Endothelial cell (in vitro differentiated cells): ENCODE measurements around the gene SNN. TPM values are rescaled to one million over a fixed set of nuclear protein-coding genes. Genes with fewer than 3 reads are reported as not detected.

Source experiments
- DNase-seq: peaks from one replicate; pipeline ENCODE4 v3.0.0; 2021; ENCODE audit warnings: low spot score
- H3K27ac Mint-ChIP-seq: one replicate; pipeline ENCODE4 v1.8.0; 2021; ENCODE audit warnings: mixed read lengths, inconsistent platforms; ENCODE audit not compliant: unreplicated experiment
- H3K27me3 Mint-ChIP-seq: one replicate; pipeline ENCODE4 v1.8.0; 2021; ENCODE audit warnings: mild to moderate bottlenecking, moderate library complexity, mixed read lengths, inconsistent platforms; ENCODE audit not compliant: unreplicated experiment
- H3K36me3 Mint-ChIP-seq: one replicate; pipeline ENCODE4 v1.8.0; 2021; ENCODE audit warnings: mild to moderate bottlenecking, low read depth, mixed read lengths, inconsistent platforms; ENCODE audit not compliant: unreplicated experiment
- H3K4me1 Mint-ChIP-seq: one replicate; pipeline ENCODE4 v1.8.0; 2021; ENCODE audit warnings: mild to moderate bottlenecking, mixed read lengths, inconsistent platforms; ENCODE audit not compliant: unreplicated experiment
- H3K4me3 Mint-ChIP-seq: one replicate; pipeline ENCODE4 v1.8.0; 2021; ENCODE audit warnings: mild to moderate bottlenecking, mixed read lengths, inconsistent platforms; ENCODE audit not compliant: unreplicated experiment
- H3K9me3 Mint-ChIP-seq: one replicate; pipeline ENCODE4 v1.8.0; 2021; ENCODE audit warnings: mixed read lengths, inconsistent platforms; ENCODE audit not compliant: unreplicated experiment
- total RNA-seq: library from RNA; stranded (reverse); fragmentation: NEBNext Ultra II Directional; extraction: Animal tissue kit (Norgen Biotek cat#: 25700); gene quantifications from one replicate; pipeline ENCODE4 v1.2.1, GENCODE V29; 2021; ENCODE audit not compliant: unreplicated experiment
- TF ChIP-seq, protein P1 (sequence below): fragments of 200-600 bp; sonication (generic); IDR thresholded peaks from one replicate; pipeline ENCODE4 v1.5.0; 2021; ENCODE audit warnings: antibody characterized with exemption; ENCODE audit not compliant: unreplicated experiment

SNN gene
- total RNA-seq, 1 donor from 2014 or later, result 163 TPM

GRCh38 chr16:11721781-11722467 is 53.7 kb downstream of the SNN start:
- TF ChIP-seq, protein P1, sequence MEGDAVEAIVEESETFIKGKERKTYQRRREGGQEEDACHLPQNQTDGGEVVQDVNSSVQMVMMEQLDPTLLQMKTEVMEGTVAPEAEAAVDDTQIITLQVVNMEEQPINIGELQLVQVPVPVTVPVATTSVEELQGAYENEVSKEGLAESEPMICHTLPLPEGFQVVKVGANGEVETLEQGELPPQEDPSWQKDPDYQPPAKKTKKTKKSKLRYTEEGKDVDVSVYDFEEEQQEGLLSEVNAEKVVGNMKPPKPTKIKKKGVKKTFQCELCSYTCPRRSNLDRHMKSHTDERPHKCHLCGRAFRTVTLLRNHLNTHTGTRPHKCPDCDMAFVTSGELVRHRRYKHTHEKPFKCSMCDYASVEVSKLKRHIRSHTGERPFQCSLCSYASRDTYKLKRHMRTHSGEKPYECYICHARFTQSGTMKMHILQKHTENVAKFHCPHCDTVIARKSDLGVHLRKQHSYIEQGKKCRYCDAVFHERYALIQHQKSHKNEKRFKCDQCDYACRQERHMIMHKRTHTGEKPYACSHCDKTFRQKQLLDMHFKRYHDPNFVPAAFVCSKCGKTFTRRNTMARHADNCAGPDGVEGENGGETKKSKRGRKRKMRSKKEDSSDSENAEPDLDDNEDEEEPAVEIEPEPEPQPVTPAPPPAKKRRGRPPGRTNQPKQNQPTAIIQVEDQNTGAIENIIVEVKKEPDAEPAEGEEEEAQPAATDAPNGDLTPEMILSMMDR, result no peak
- no peak overlapping the region for H3K27ac Mint-ChIP-seq
- no peak overlapping the region for H3K4me3 Mint-ChIP-seq

GRCh38 chr16:11722468-11722808 is 54.2 kb downstream of the SNN start:
- H3K4me1 Mint-ChIP-seq, result no peaks in the 10 kb centered on the region
- H3K27ac Mint-ChIP-seq, result no peak overlapping the region
- no peaks in the 10 kb centered on the region for H3K9me3 Mint-ChIP-seq
- TF ChIP-seq, protein P1, result no peak
- no peak overlapping the region for H3K4me3 Mint-ChIP-seq
- H3K27me3 Mint-ChIP-seq, result no peaks in the 10 kb centered on the region
- no peak for DNase-seq
- H3K36me3 Mint-ChIP-seq, result peaks cover 18% of the 10 kb centered on the region

More at GRCh38 chr16:11721781-11722467, 53.7 kb downstream of the SNN start:
- Mint-ChIP-seq H3K36me3 (peaks cover 18% of the 10 kb centered on the region), H3K9me3 (no peaks in the 10 kb centered on the region), H3K4me1 (no peaks in the 10 kb centered on the region), H3K27me3 (no peaks in the 10 kb centered on the region)
- DNase-seq, result no peak

GRCh38 chr16:11725457-11725856 is 57.2 kb downstream of the SNN start:
- H3K36me3 Mint-ChIP-seq, result peaks cover 11% of the 10 kb centered on the region
- H3K4me3 Mint-ChIP-seq, result no peak overlapping the region
- DNase-seq, result no peak
- H3K4me1 Mint-ChIP-seq, result no peaks in the 10 kb centered on the region
- TF ChIP-seq, protein P1, result no peak
- no peaks in the 10 kb centered on the region for H3K27me3 Mint-ChIP-seq
- H3K9me3 Mint-ChIP-seq, result no peaks in the 10 kb centered on the region
- H3K27ac Mint-ChIP-seq, result no peak overlapping the region

GRCh38 chr16:11726008-11726407 is 57.8 kb downstream of the SNN start:
- Mint-ChIP-seq H3K27ac (no peak overlapping the region), H3K36me3 (peaks cover 13% of the 10 kb centered on the region), H3K4me1 (no peaks in the 10 kb centered on the region), H3K27me3 (no peaks in the 10 kb centered on the region), H3K9me3 (no peaks in the 10 kb centered on the region), H3K4me3 (no peak overlapping the region)
- TF ChIP-seq, protein P1, result no peak
- no peak for DNase-seq

- TF ChIP-seq, protein P1, result no peak
- Mint-ChIP-seq H3K4me1 (no peaks in the 10 kb centered on the region), H3K27ac (no peak overlapping the region), H3K36me3 (peaks cover 12% of the 10 kb centered on the region), H3K4me3 (no peak overlapping the region), H3K9me3 (no peaks in the 10 kb centered on the region), H3K27me3 (no peaks in the 10 kb centered on the region)
- no peak for DNase-seq
These were observed 59.7 kb downstream of the SNN start for GRCh38 chr16:11727796-11728543.
